Right cardiac atrium (tissue), 5 donors: Measurements from ENCODE around the gene SH3BP2. TPM values are rescaled to one million over a fixed set of nuclear protein-coding genes. Genes with fewer than 3 reads are reported as not detected.

Experiments
- ATAC-seq, 2 donors: fragments of 200-7000 bp; cut with Tn5 transposase; one replicate each; pipeline versions ENCODE4 v1.8.0 to v1.9.1; 2020; ENCODE audit warnings: moderate library complexity in 2 of 2, mild to moderate bottlenecking in 1 of 2
- DNase-seq, 3 donors: peaks; one replicate each; pipeline ENCODE4 v3.0.0-alpha.2; 2020
- H3K27ac ChIP-seq: one replicate; pipeline ENCODE4 v1.5.1; 2013; ENCODE audit warnings: mild to moderate bottlenecking, low read length, control low read depth, moderate library complexity
- H3K27me3 ChIP-seq: one replicate; pipeline ENCODE4 v1.6.1; 2013; ENCODE audit not compliant: control insufficient read depth, insufficient read depth
- H3K4me1 ChIP-seq: one replicate; pipeline ENCODE4 v1.6.1; 2013; ENCODE audit warnings: low read length; ENCODE audit not compliant: control insufficient read depth, insufficient read depth
- H3K4me3 ChIP-seq: one replicate; pipeline ENCODE4 v1.5.1; 2013; ENCODE audit warnings: low read length, control low read depth
- H3K9me3 ChIP-seq: one replicate; pipeline ENCODE4 v1.6.1; 2013; ENCODE audit warnings: low read length; ENCODE audit not compliant: control insufficient read depth
- whole genome bisulfite sequencing: extraction: QIAGEN DNeasy Blood & Tissue Kit; methylation state at CpG from one replicate; pipeline ENCODE4 v1.1.7; 2013; 5-methylcytosine and 5-hydroxymethylcytosine counted together
- intact Hi-C, 4 donors: fragments of 100-400 bp; cut with DNase I; formaldehyde crosslinking; loops; one replicate each; pipeline versions ENCODE4 v1.11.0 to v1.14.0; 2022 to 2023
- polyA plus RNA-seq: library from polyadenylated mRNA; stranded (reverse); fragments of 200-250 nt; gene quantifications from one replicate; pipeline ENCODE4 v1.2.3, GENCODE V29; 2013
- total RNA-seq, 4 donors: library from RNA; stranded (reverse); fragmentation: NEBNext Ultra II Directional; extraction: Animal tissue kit (Norgen Biotek cat#: 25700); gene quantifications; one replicate each; pipeline ENCODE4 v1.2.1, GENCODE V29; 2021
- donor health status: healthy with polysubstance abuse.
- donor health status: DM: no; HTN: yes; CAD: no.
- donor health status: DM: no; HTN: no; CAD: no.
- donor health status: DM: no; HTN: yes; CAD: no; lungs with severe emphysema.
- donor health status: DM: yes; HTN: yes; CAD: no.

SH3BP2 gene
- total and polyA plus RNA-seq, 5 donors = 20.5 to 28.8 (median 25.0) TPM

DNA sequence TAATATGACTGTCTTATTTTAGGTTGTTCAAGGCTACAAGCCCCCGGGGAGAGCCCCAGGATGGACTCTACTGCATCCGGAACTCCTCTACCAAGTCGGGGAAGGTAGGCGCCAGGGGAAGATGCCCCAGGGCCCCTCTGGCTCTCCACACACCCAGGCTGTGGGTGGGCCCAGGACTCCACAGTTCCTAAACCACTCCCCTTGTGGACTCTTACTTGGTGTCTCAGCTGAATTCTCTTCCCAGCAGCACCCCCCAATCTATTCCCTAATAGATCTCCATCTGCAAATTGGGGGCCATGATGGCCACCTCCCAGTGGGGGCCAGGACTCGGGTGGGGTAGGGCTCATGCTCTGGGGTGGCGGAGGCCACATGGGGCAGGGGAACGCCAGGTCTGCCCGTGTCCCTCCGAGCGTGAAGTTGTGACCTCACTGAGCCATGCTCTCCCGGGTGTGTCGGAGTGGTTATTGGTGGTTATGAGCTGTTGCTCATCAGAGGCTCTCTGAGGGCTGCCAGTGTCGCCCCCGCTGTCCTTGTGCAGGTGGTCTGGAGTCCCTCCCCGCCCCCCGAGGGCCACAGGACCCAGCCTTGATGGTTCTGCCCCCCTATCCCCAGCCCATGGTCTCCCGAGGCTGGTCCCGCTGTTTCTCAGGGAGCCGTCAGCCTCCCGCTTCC lies 39.6 kb downstream of the SH3BP2 start:
- 94% methylated on average over 20 of the region's 20 CpGs for WGBS
- peak in 2 of 3 donors; percentile 24 to 41 for DNase-seq
- intact Hi-C loops = no loop called here

GRCh38 chr4:2832981-2833670 lies 40.2 kb downstream of the SH3BP2 start:
- H3K27ac ChIP-seq = no peak overlapping the region
- intact Hi-C loops = no loop called here
- peaks cover 5% of the 10 kb centered on the region for H3K4me1 ChIP-seq
- no peaks in the 10 kb centered on the region for H3K9me3 ChIP-seq
- no peaks in the 10 kb centered on the region for H3K27me3 ChIP-seq
- no peak overlapping the region for H3K4me3 ChIP-seq
- ATAC-seq = no peak
- WGBS = 92% methylated on average over 19 of the region's 19 CpGs
- DNase-seq = peak in 2 of 3 donors; percentile 34 to 35

More for the DNA sequence above, 39.6 kb downstream of the SH3BP2 start:
- no peaks in the 10 kb centered on the region for H3K9me3 ChIP-seq
- no peak overlapping the region for H3K4me3 ChIP-seq
- H3K27me3 ChIP-seq = no peaks in the 10 kb centered on the region
- no peak for ATAC-seq
- peaks cover 3% of the 10 kb centered on the region for H3K4me1 ChIP-seq
- no peak overlapping the region for H3K27ac ChIP-seq

DNA sequence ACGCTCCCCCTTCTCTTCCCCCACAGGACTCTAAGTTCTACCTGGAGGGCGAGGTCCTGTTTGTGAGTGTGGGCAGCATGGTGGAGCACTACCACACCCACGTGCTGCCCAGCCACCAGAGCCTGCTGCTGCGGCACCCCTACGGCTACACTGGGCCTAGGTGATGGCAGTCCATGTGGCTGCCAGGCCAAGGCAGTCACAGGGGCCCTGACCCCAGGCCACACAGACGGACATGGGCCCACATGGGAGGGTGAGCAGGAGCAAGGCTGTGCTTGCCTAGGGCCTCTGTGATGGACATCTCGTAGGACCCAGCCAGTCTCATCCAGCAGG lies 40.8 kb downstream of the SH3BP2 start:
- Histone ChIP-seq H3K27me3 (no peaks in the 10 kb centered on the region), H3K9me3 (no peaks in the 10 kb centered on the region), H3K27ac (no peak overlapping the region), H3K4me3 (no peak overlapping the region), H3K4me1 (peaks cover 5% of the 10 kb centered on the region)
- ATAC-seq = no peak
- 92% methylated on average over 7 of the region's 7 CpGs for WGBS
- peak in 1 of 3 donors; percentile 34 for DNase-seq
- intact Hi-C loops = no loop called here

- intact Hi-C loops = no loop called here
- Histone ChIP-seq H3K27me3 (no peaks in the 10 kb centered on the region), H3K4me1 (peaks cover 5% of the 10 kb centered on the region), H3K27ac (no peak overlapping the region), H3K4me3 (no peak overlapping the region), H3K9me3 (no peaks in the 10 kb centered on the region)
- ATAC-seq = no peak
- 82% methylated on average over 13 of the region's 13 CpGs for WGBS
- peak in 2 of 3 donors; percentile 38 to 40 for DNase-seq
These were observed 41.4 kb downstream of the SH3BP2 start for GRCh38 chr4:2834001-2834921.

- Histone ChIP-seq H3K27me3 (no peaks in the 10 kb centered on the region), H3K9me3 (no peaks in the 10 kb centered on the region), H3K4me1 (peaks cover 5% of the 10 kb centered on the region), H3K4me3 (no peak overlapping the region), H3K27ac (no peak overlapping the region)
- DNase-seq (peak in 2 of 3 donors; percentile 43 to 59), ATAC-seq (no peak)
- intact Hi-C loops = no loop called here
- WGBS = 92% methylated on average over 8 of the region's 8 CpGs
These were observed 43.1 kb downstream of the SH3BP2 start for GRCh38 chr4:2835978-2836377.

DNA sequence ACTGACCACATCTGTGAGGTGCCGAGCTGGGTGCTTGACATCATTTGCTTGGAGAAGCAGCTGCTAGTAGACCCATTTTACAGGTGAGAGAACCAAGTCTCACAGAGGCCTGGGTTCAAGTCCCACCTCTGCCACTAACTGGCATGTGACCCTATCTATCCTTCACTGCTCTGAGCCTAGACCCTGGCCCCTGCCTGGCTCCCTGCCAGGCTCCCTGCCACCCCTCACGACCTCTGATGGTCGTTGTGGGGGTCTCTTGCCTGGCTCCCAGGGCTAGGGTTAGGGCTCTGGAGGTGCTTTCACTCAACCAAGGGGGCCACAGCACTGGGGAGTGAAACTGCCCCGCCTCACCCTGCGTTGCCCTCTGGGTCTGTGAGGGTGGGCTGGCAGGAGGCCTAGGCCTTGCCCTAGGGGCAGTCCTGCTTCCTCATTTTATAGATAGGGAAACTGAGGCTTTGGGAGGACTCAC lies 43.5 kb downstream of the SH3BP2 start:
- peak in 1 of 2 donors; percentile 9 for ATAC-seq
- intact Hi-C loops = no loop called here
- H3K27me3 ChIP-seq = no peaks in the 10 kb centered on the region
- peak in 2 of 3 donors; percentile 44 to 49 for DNase-seq
- H3K4me3 ChIP-seq = no peak overlapping the region
- H3K27ac ChIP-seq = no peak overlapping the region
- H3K9me3 ChIP-seq = no peaks in the 10 kb centered on the region
- H3K4me1 ChIP-seq = peaks cover 5% of the 10 kb centered on the region
- WGBS = 70% methylated on average over 5 of the region's 5 CpGs

DNA sequence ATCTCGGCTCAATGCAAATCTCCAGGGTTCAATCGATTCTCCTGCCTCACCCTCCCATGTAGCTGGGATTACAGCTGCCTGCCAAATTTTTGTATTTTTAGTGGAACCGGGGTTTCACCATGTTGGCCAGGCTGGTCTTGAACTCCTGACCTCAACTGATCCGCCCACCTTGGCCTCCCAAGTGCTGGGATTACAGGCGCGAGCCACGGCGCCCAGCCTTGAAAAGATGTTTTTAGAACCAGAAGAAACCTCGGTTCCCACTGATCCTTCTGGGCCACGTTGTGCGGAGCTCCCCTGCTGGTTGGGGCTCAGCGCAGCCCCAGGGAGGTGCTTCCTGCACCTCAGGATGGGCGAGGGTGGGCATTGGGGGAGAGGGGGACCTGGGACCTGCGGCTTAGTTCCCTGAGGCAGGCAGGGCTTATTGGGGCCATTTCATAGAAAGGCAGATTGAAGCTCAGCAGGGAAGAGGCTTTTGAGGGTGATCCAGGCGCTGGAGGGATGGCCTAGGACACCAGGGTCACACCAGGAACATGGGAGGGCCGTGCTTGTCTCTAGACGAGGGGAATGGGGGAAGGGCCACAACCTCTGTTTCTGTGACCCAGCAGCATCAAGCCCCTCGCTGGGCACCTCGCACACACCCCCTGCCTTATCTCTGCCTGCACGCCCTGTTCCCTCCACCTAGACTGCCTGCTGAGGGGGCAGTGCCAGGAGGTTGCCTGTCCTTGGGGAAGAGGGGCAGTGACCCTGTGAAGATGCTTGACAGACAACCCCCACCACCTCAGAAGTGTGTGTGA lies 44.4 kb downstream of the SH3BP2 start:
- DNase-seq = peak in 2 of 3 donors; percentile 58 to 75

GRCh38 chr4:2837904-2838496 lies 45.1 kb downstream of the SH3BP2 start:
- Histone ChIP-seq H3K27ac (peak overlapping the region; percentile 49), H3K4me3 (no peak overlapping the region), H3K4me1 (peaks cover 5% of the 10 kb centered on the region), H3K9me3 (no peaks in the 10 kb centered on the region), H3K27me3 (no peaks in the 10 kb centered on the region)
- whole genome bisulfite sequencing = 36% methylated on average over 8 of the region's 8 CpGs
- peak in 2 of 3 donors; percentile 71 to 80 for DNase-seq
- peak; percentile 67 to 76 for ATAC-seq
- intact Hi-C loops = no loop called here

More for the DNA sequence above, 44.4 kb downstream of the SH3BP2 start:
- Histone ChIP-seq H3K4me1 (peaks cover 5% of the 10 kb centered on the region), H3K27ac (peak overlapping the region; percentile 49), H3K9me3 (no peaks in the 10 kb centered on the region), H3K27me3 (no peaks in the 10 kb centered on the region), H3K4me3 (no peak overlapping the region)
- intact Hi-C loops = no loop called here
- WGBS = 57% methylated on average over 20 of the region's 20 CpGs
- ATAC-seq = peak; percentile 11 to 19

- Histone ChIP-seq H3K4me1 (peaks cover 5% of the 10 kb centered on the region), H3K27me3 (no peaks in the 10 kb centered on the region), H3K27ac (no peak overlapping the region), H3K9me3 (no peaks in the 10 kb centered on the region), H3K4me3 (no peak overlapping the region)
- intact Hi-C loops = no loop called here
- 96% methylated on average over 3 of the region's 3 CpGs for WGBS
- DNase-seq (no peak), ATAC-seq (no peak)
These were observed 46.2 kb downstream of the SH3BP2 start for GRCh38 chr4:2839060-2839459.
